Left ventricle myocardium inferior (tissue), 1 donor: Measurements from ENCODE around the gene MALT1. TPM values are rescaled to one million over a fixed set of nuclear protein-coding genes. Genes with fewer than 3 reads are reported as not detected.

Experiments
- DNase-seq: peaks from one replicate; pipeline ENCODE4 v3.0.0-alpha.2; 2020
- H3K27ac ChIP-seq: fragments of 200-600 bp; replicated peaks from 2 replicates; pipeline ENCODE4 v1.8.0; 2021
- H3K27me3 ChIP-seq: fragments of 200-600 bp; 2 replicates; pipeline ENCODE4 v1.8.0; 2021; ENCODE audit warnings: low read depth
- H3K36me3 ChIP-seq: fragments of 200-600 bp; 2 replicates; pipeline ENCODE4 v1.8.0; 2021
- H3K4me1 ChIP-seq: fragments of 200-600 bp; 2 replicates; pipeline ENCODE4 v1.8.0; 2021
- H3K4me3 ChIP-seq: fragments of 200-600 bp; 2 replicates; pipeline ENCODE4 v1.8.0; 2021; ENCODE audit warnings: mild to moderate bottlenecking, moderate library complexity
- H3K9me3 ChIP-seq: fragments of 200-600 bp; replicated peaks from 2 replicates; pipeline ENCODE4 v1.8.0; 2021
- CTCF ChIP-seq: fragments of 200-600 bp; IDR thresholded peaks from 2 replicates; pipeline ENCODE4 v1.8.0; 2021; ENCODE audit warnings: antibody characterized with exemption, mild to moderate bottlenecking, borderline replicate concordance
- intact Hi-C: fragments of 100-400 bp; cut with micrococcal nuclease; formaldehyde crosslinking; loops from one replicate; pipeline ENCODE4 v1.11.0; 2022
- total RNA-seq: library from RNA; stranded (reverse); fragmentation: NEBNext Ultra II Directional; extraction: Animal tissue kit (Norgen Biotek cat#: 25700); gene quantifications from one replicate; pipeline ENCODE4 v1.2.1, GENCODE V29; 2021
- donor health status: DM: no; HTN: yes; CAD: no; lungs with severe emphysema.

MALT1 gene
- total RNA-seq, 1 donor from 2014 or later, result 8.6 TPM

GRCh38 chr18:58682429-58683069 is 11.3 kb downstream of the MALT1 start:
- intact Hi-C loops, result no loop called here
- H3K4me1 ChIP-seq, result peaks cover 17% of the 10 kb centered on the region
- no peak for TF ChIP-seq CTCF
- H3K9me3 ChIP-seq, result no peaks in the 10 kb centered on the region
- H3K36me3 ChIP-seq, result peaks cover 35% of the 10 kb centered on the region
- no peak overlapping the region for H3K4me3 ChIP-seq
- peak overlapping the region; percentile 11 for H3K27ac ChIP-seq
- H3K27me3 ChIP-seq, result no peaks in the 10 kb centered on the region
- DNase-seq, result peak; percentile 57

- no peak for DNase-seq
- Histone ChIP-seq H3K9me3 (no peaks in the 10 kb centered on the region), H3K27me3 (no peaks in the 10 kb centered on the region), H3K4me3 (no peak overlapping the region), H3K4me1 (peaks cover 5% of the 10 kb centered on the region), H3K27ac (peak overlapping the region; percentile 62), H3K36me3 (peaks cover 30% of the 10 kb centered on the region)
- intact Hi-C loops, result no loop called here
- no peak for TF ChIP-seq CTCF
Observed at GRCh38 chr18:58687871-58688308, 16.6 kb downstream of the MALT1 start.

GRCh38 chr18:58690259-58690658 is 19.0 kb downstream of the MALT1 start:
- TF ChIP-seq CTCF, result no peak
- no peak overlapping the region for H3K4me3 ChIP-seq
- peaks cover 15% of the 10 kb centered on the region for H3K4me1 ChIP-seq
- no peak overlapping the region for H3K27ac ChIP-seq
- H3K36me3 ChIP-seq, result peaks cover 20% of the 10 kb centered on the region
- no peak for DNase-seq
- no peaks in the 10 kb centered on the region for H3K9me3 ChIP-seq
- intact Hi-C loops, result no loop called here
- H3K27me3 ChIP-seq, result no peaks in the 10 kb centered on the region

GRCh38 chr18:58691256-58691655 is 20.0 kb downstream of the MALT1 start:
- Histone ChIP-seq H3K4me1 (peaks cover 23% of the 10 kb centered on the region), H3K27me3 (no peaks in the 10 kb centered on the region), H3K9me3 (no peaks in the 10 kb centered on the region), H3K36me3 (peaks cover 18% of the 10 kb centered on the region), H3K27ac (no peak overlapping the region), H3K4me3 (no peak overlapping the region)
- DNase-seq, result no peak
- no peak for TF ChIP-seq CTCF
- intact Hi-C loops, result no loop called here

GRCh38 chr18:58692422-58693185 is 21.3 kb downstream of the MALT1 start:
- no peak for TF ChIP-seq CTCF
- Histone ChIP-seq H3K27ac (no peak overlapping the region), H3K4me1 (peaks cover 33% of the 10 kb centered on the region), H3K27me3 (no peaks in the 10 kb centered on the region), H3K36me3 (peaks cover 14% of the 10 kb centered on the region), H3K4me3 (no peak overlapping the region), H3K9me3 (no peaks in the 10 kb centered on the region)
- DNase-seq, result no peak
- intact Hi-C loops, result no loop called here
